Transverse colon (tissue), 4 donors: Measurements from ENCODE around the gene TIRAP. TPM values are rescaled to one million over a fixed set of nuclear protein-coding genes. Genes with fewer than 3 reads are reported as not detected.

Experiments used
- DNase-seq: peaks from one replicate; pipeline ENCODE4 v3.0.0-alpha.2; 2019
- H3K27ac ChIP-seq, 4 donors: fragments of 200-600 bp; sonication (generic); 2 replicates each; pipeline ENCODE4 v1.5.1; 2016 to 2018; ENCODE audit warnings: inconsistent platforms in 4 of 4
- H3K27me3 ChIP-seq: fragments of 200-600 bp; sonication (generic); 2 replicates; pipeline ENCODE4 v1.5.1; 2017; ENCODE audit warnings: inconsistent platforms
- H3K36me3 ChIP-seq, 4 donors: fragments of 200-600 bp; sonication (generic); 2 replicates each; pipeline ENCODE4 v1.5.1; 2017 to 2019; ENCODE audit warnings: inconsistent platforms in 4 of 4
- H3K4me1 ChIP-seq, 4 donors: fragments of 200-600 bp; sonication (generic); 2 replicates each; pipeline ENCODE4 v1.5.1; 2017 to 2020; ENCODE audit warnings: inconsistent platforms in 4 of 4
- H3K4me3 ChIP-seq, 4 donors: fragments of 200-600 bp; sonication (generic); 1 replicate in 1 of 4; 2 replicates in 3 of 4; pipeline versions ENCODE4 v1.5.1 to v1.6.1; 2017 to 2019; ENCODE audit warnings: inconsistent platforms in 4 of 4
- H3K9me3 ChIP-seq, 2 donors: fragments of 200-600 bp; sonication (generic); 2 replicates each; pipeline ENCODE4 v1.5.1; 2017 to 2019; ENCODE audit warnings: inconsistent platforms in 2 of 2
- EP300 ChIP-seq: sonication (generic); formaldehyde crosslinking; IDR thresholded peaks from one replicate; pipeline ENCODE4 v1.6.1; 2017; ENCODE audit warnings: antibody characterized with exemption, low read depth
- POLR2A ChIP-seq: fragments of 450-650 bp; IDR thresholded peaks from one replicate; pipeline ENCODE4 v1.6.1; 2016; ENCODE audit warnings: antibody characterized with exemption, mild to moderate bottlenecking, moderate library complexity
- POLR2AphosphoS5 ChIP-seq, 3 donors: sonication (generic); formaldehyde crosslinking; IDR thresholded peaks; one replicate each; pipeline ENCODE4 v1.6.1; 2016; ENCODE audit warnings: antibody characterized with exemption in 3 of 3
- WGBS, 2 donors: methylation state at CpG; one replicate each; pipeline ENCODE4 v1.1.5; 2018; ENCODE audit warnings: low coverage in 1 of 2; 5-methylcytosine and 5-hydroxymethylcytosine counted together
- in situ Hi-C, 4 donors: fragments of 200-750 bp; cut with MboI; loops; one replicate each; pipeline versions ENCODE4 v1.15.0 to v1.15.1; 2017; ENCODE audit warnings: low sequenced_read_pairs in 3 of 4, low pct_ligation_motif_present in 1 of 4, low pct_unique_long_range_greater_than_20kb in 1 of 4
- intact Hi-C: fragments of 100-400 bp; cut with DNase I; formaldehyde crosslinking; loops from one replicate; pipeline ENCODE4 v1.15.1; 2023; ENCODE audit warnings: low total_unique reads
- total RNA-seq, 4 donors: library from RNA; depleted of rRNA; stranded (reverse); fragments of >200 nt; gene quantifications; one replicate each; pipeline ENCODE4 v1.1.0, GENCODE V29; 2016
- TF ChIP-seq, protein P1 (sequence below), 5 experiments: fragments of 200-600 bp in 3 of 5; fragments of 450-650 bp in 2 of 5; sonication (generic) in 3 of 5; IDR thresholded peaks; 1 replicate in 2 of 5; 2 replicates in 3 of 5; pipeline ENCODE4 v1.5.1; 2016 to 2017; ENCODE audit warnings: antibody characterized with exemption in 5 of 5, inconsistent platforms in 3 of 5, mild to moderate bottlenecking in 2 of 5, moderate library complexity in 1 of 5

TIRAP gene
- total RNA-seq, 4 donors from 2014 or later = 5.8 to 38.9 (median 20.3) TPM

DNA sequence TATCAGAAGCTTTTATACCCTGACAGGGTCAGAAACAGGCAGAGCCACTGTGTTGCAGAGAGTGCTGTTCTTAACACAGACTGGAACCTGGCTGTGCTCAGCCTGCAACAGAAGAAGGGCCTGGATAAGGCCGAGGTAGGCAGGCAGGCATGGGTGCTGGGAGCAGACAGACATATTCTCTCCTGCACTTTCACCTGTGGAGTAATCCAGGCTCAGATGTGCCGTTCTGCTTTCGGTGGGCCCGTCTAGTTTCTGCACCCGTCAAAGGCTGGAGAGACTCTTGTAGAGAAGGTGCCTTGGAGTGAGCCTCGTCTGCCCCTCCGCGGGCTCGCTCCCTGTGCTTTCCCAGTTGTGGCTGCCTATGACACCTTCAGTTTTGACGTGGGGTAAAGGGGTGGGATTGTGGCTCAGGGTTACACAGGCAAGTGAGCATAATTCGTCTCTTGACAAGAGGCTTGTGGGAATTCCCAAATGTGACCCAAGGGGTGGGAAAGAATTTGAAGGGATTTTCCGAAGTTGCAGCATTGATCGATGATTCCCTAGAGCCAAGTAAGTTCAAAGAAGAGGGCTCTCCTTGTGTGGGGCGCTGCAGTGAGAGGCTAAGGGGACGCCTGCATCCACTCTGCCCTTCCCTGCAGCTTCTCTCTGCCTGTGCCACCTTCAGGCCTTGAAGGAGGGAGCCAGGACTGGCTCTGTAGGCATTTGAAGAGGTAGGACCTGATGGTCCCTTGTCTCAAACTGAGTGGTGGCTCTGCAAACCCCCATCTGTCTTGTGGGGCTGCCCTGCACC, 56.4 kb downstream of the TIRAP start:
- 82% methylated on average over 15 of the region's 15 CpGs; no CpG with 5 or more reads in 1 of the 2 donors for WGBS, 2 donors
- H3K4me1 ChIP-seq = peaks cover 0 to 8% (median 0%) of the 10 kb centered on the region in 4 donors
- H3K27ac ChIP-seq = peak overlapping the region in 1 of 4 donors; percentile 4
- H3K4me3 ChIP-seq = no peak overlapping the region
- no peaks in the 10 kb centered on the region for H3K36me3 ChIP-seq
- no peaks in the 10 kb centered on the region for H3K9me3 ChIP-seq
- in situ Hi-C loops = no loop called here
- TF ChIP-seq, protein P1, sequence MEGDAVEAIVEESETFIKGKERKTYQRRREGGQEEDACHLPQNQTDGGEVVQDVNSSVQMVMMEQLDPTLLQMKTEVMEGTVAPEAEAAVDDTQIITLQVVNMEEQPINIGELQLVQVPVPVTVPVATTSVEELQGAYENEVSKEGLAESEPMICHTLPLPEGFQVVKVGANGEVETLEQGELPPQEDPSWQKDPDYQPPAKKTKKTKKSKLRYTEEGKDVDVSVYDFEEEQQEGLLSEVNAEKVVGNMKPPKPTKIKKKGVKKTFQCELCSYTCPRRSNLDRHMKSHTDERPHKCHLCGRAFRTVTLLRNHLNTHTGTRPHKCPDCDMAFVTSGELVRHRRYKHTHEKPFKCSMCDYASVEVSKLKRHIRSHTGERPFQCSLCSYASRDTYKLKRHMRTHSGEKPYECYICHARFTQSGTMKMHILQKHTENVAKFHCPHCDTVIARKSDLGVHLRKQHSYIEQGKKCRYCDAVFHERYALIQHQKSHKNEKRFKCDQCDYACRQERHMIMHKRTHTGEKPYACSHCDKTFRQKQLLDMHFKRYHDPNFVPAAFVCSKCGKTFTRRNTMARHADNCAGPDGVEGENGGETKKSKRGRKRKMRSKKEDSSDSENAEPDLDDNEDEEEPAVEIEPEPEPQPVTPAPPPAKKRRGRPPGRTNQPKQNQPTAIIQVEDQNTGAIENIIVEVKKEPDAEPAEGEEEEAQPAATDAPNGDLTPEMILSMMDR (IDR thresholded peaks at IDR 0.05) = no peak
- intact Hi-C loops = no loop called here
- H3K27me3 ChIP-seq = no peaks in the 10 kb centered on the region
- DNase-seq = no peak

DNA sequence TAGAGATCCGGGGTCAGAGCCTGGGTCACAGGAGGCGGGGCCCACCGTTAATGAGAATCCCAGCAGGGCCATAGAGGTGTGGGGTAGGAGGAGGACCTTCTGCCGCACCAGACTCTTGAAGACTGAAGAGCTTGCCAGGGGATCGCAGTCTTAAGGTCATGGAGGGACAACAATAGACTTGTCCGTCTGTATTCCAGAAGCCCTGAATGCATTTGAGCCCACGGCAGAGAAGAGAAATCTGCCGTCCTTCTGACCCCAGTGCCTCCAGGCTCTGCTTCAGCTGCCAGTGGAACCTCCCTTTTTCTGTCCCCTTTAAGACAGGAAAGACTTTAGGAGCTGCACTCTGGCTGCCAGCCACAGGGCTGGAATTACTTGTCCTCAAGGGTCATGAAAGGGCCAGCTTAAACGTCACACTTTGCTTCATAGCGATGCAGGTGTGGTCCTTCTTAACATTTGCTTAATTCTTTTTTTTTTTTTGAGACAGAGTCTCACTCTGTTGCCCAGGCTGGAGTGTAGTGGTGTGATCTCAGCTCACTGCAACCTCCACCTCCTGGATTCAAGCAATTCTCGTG, 57.1 kb downstream of the TIRAP start:
- Histone ChIP-seq H3K9me3 (no peaks in the 10 kb centered on the region), H3K27me3 (no peaks in the 10 kb centered on the region), H3K4me3 (no peak overlapping the region), H3K36me3 (no peaks in the 10 kb centered on the region), H3K27ac (peak overlapping the region in 1 of 4 donors; percentile 4), H3K4me1 (peaks cover 0 to 8% (median 0%) of the 10 kb centered on the region in 4 donors)
- intact Hi-C loops = no loop called here
- TF ChIP-seq, protein P1 (IDR thresholded peaks at IDR 0.05) = no peak
- TF ChIP-seq POLR2AphosphoS5 (IDR thresholded peaks at IDR 0.05) (no peak), EP300 (no peak), POLR2A (no peak)
- in situ Hi-C loops = no loop called here
- DNase-seq = no peak
- WGBS, 2 donors = 63 to 80% methylated on average over 2 to 11 of the region's 11 CpGs

DNA sequence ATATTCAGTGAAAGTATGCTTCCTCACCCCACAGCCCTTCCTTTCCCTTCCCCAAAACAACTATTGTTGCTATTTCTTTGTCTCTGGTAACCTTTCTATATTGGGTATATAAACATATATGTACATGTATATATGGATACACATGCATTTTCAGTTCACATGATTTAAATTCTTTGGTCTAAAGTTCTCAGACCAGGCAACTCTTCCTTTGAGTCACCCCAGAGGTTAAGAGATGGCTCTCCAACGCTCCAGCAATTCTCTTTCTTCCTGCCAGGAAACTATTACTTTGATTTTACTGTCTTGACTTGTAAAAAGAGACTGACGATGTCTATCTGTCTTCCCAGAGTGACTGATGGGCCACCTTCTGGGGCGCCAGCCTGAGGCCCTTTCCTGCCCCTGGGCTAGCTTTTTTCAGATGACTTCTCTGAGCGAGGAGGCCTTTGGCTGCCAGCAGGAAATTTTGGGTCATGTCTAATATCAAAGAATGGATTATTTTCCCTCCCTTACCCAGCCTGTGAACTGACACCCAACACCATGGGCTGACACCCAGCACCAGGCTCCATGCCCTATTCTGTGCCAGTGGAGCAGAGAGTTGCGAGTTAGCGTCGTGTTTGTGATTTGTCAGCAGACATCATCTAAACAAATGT, 58.2 kb downstream of the TIRAP start:
- no peak for TF ChIP-seq POLR2A
- TF ChIP-seq, protein P1 (IDR thresholded peaks at IDR 0.05) = no peak
- no peak for TF ChIP-seq POLR2AphosphoS5 (IDR thresholded peaks at IDR 0.05)
- TF ChIP-seq EP300 = no peak
- H3K4me1 ChIP-seq = peaks cover 0 to 12% (median 0%) of the 10 kb centered on the region in 4 donors
- no peaks in the 10 kb centered on the region for H3K27me3 ChIP-seq
- WGBS, 2 donors = 55 to 83% methylated on average over 2 to 7 of the region's 7 CpGs
- no peak overlapping the region for H3K4me3 ChIP-seq
- intact Hi-C loops = no loop called here
- H3K27ac ChIP-seq = no peak overlapping the region
- no peaks in the 10 kb centered on the region for H3K9me3 ChIP-seq
- no peak for DNase-seq
- in situ Hi-C loops = no loop called here
- H3K36me3 ChIP-seq = no peaks in the 10 kb centered on the region

DNA sequence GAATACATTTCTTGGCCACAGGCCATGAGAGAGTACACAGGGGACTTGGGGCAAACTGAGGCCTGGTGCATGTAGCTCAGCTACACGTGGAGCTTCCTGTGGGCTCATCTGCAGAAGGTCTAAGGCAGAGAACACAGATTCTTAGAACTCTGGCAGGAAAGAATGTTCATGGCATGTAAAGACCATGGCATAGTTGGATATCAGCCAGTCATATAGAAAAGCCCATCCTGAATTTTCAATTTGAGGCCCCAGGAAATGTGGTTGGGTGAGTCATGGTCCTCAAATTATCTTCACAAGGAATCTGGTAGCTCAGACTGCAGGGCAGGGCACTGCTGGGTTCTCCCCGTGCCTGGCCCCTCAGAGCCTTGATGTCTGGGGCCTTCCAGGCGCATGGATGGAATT, 58.9 kb downstream of the TIRAP start:
- 72% methylated on average over 3 of the region's 3 CpGs; no CpG with 5 or more reads in 1 of the 2 donors for WGBS, 2 donors
- Histone ChIP-seq H3K4me3 (no peak overlapping the region), H3K36me3 (no peaks in the 10 kb centered on the region), H3K27ac (no peak overlapping the region), H3K27me3 (no peaks in the 10 kb centered on the region), H3K9me3 (no peaks in the 10 kb centered on the region), H3K4me1 (peaks cover 0 to 12% (median 0%) of the 10 kb centered on the region in 4 donors)
- in situ Hi-C loops = no loop called here
- no peak for TF ChIP-seq POLR2AphosphoS5 (IDR thresholded peaks at IDR 0.05)
- no peak for TF ChIP-seq POLR2A
- TF ChIP-seq EP300 = no peak
- TF ChIP-seq, protein P1 (IDR thresholded peaks at IDR 0.05) = no peak
- intact Hi-C loops = no loop called here
- no peak for DNase-seq
